ENCODE measurements around the gene THPO.

The THPO gene

GRCh38 chr3:184327171-184327570, 50.8 kb downstream of the THPO start:
- peaks cover 100% of the 10 kb centered on the region for H3K36me3 ChIP-seq
- TF ChIP-seq CTCF (IDR thresholded peaks at IDR 0.05; ENCODE audit: low read depth, low read length): no peak
- no peak overlapping the region for H3K4me3 ChIP-seq (ENCODE audit: low read depth, low read length)
- no peaks in the 10 kb centered on the region for H3K27me3 ChIP-seq
- no peaks in the 10 kb centered on the region for H3K9me3 ChIP-seq
- DNase-seq: no peak
- H3K4me1 ChIP-seq: no peaks in the 10 kb centered on the region

GRCh38 chr3:184325715-184326369, 52.2 kb downstream of the THPO start:
- no peak for TF ChIP-seq CTCF (IDR thresholded peaks at IDR 0.05; ENCODE audit: low read depth, low read length)
- Histone ChIP-seq H3K36me3 (peaks cover 100% of the 10 kb centered on the region), H3K27me3 (no peaks in the 10 kb centered on the region), H3K9me3 (no peaks in the 10 kb centered on the region), H3K4me3 (ENCODE audit: low read depth, low read length) (no peak overlapping the region), H3K4me1 (no peaks in the 10 kb centered on the region)
- no peak for DNase-seq

GRCh38 chr3:184325269-184325668, 52.7 kb downstream of the THPO start:
- H3K36me3 ChIP-seq: peaks cover 100% of the 10 kb centered on the region
- H3K9me3 ChIP-seq: no peaks in the 10 kb centered on the region
- no peak for TF ChIP-seq CTCF (IDR thresholded peaks at IDR 0.05; ENCODE audit: low read depth, low read length)
- H3K4me3 ChIP-seq (ENCODE audit: low read depth, low read length): no peak overlapping the region
- no peaks in the 10 kb centered on the region for H3K27me3 ChIP-seq
- DNase-seq: no peak
- H3K4me1 ChIP-seq: no peaks in the 10 kb centered on the region

GRCh38 chr3:184323696-184324095, 54.3 kb downstream of the THPO start:
- no peak overlapping the region for H3K4me3 ChIP-seq (ENCODE audit: low read depth, low read length)
- H3K27me3 ChIP-seq: no peaks in the 10 kb centered on the region
- H3K36me3 ChIP-seq: peaks cover 97% of the 10 kb centered on the region
- peaks cover 8% of the 10 kb centered on the region for H3K4me1 ChIP-seq
- no peaks in the 10 kb centered on the region for H3K9me3 ChIP-seq
- no peak for DNase-seq
- TF ChIP-seq CTCF (IDR thresholded peaks at IDR 0.05; ENCODE audit: low read depth, low read length): no peak

- peaks cover 97% of the 10 kb centered on the region for H3K36me3 ChIP-seq
- no peak for TF ChIP-seq CTCF (IDR thresholded peaks at IDR 0.05; ENCODE audit: low read depth, low read length)
- no peak for DNase-seq
- H3K27me3 ChIP-seq: no peaks in the 10 kb centered on the region
- H3K4me1 ChIP-seq: peaks cover 12% of the 10 kb centered on the region
- no peak overlapping the region for H3K4me3 ChIP-seq (ENCODE audit: low read depth, low read length)
- no peaks in the 10 kb centered on the region for H3K9me3 ChIP-seq
These were observed 55.1 kb downstream of the THPO start for GRCh38 chr3:184322731-184323487.
